HepG2 (cell line): ENCODE results near the gene LDAF1. TPM values are rescaled to one million over a fixed set of nuclear protein-coding genes. Genes with fewer than 3 reads are reported as not detected.

Experiments
- ZFP36L1 ChIP-seq: sonication (generic); formaldehyde crosslinking; IDR thresholded peaks from 2 replicates; pipeline ENCODE4 v1.8.0; 2022; ENCODE audit warnings: mild to moderate bottlenecking, missing genetic modification reagents, moderate library complexity
- polyA plus RNA-seq, 8 experiments: library from polyadenylated mRNA; depleted of rRNA in 3 of 8; stranded (reverse) in 7 of 8; unstranded in 1 of 8; fragments of >200 nt; fragmentation: Illumina TruSeq in 4 of 8; extraction: Trizol in 4 of 8; gene quantifications; 2 replicates each; pipeline versions ENCODE4 v1.2.1 to v1.2.3, GENCODE V29; 2011 to 2016; ENCODE audit warnings: low read depth in 4 of 8, missing spikeins in 1 of 8, mixed read lengths in 1 of 8; ENCODE audit not compliant: insufficient read depth in 1 of 8
- total RNA-seq, 5 experiments: library from RNA; depleted of rRNA; stranded (reverse); fragments of >200 nt; fragmentation: Illumina TruSeq; extraction: Trizol; gene quantifications; 2 replicates each; pipeline ENCODE4 v1.2.3, GENCODE V29; 2016; ENCODE audit warnings: low read depth in 1 of 5
- TF ChIP-seq, protein P1 (sequence below), 2 experiments: fragments of 450-650 bp in 1 of 2; sonication (generic) in 1 of 2; formaldehyde crosslinking in 1 of 2; IDR thresholded peaks; 2 replicates each; pipeline versions ENCODE4 v1.6.1 to v1.8.0; 2016 to 2022; ENCODE audit warnings: antibody characterized with exemption in 1 of 2, mild to moderate bottlenecking in 1 of 2, missing genetic modification reagents in 1 of 2
- TF ChIP-seq, protein P2 (sequence below), 2 experiments: sonication (generic) in 1 of 2; formaldehyde crosslinking in 1 of 2; IDR thresholded peaks; 2 replicates each; pipeline versions ENCODE4 v1.5.1 to v1.6.1; 2011 to 2020; ENCODE audit warnings: borderline replicate concordance in 1 of 2, low read depth in 1 of 2, low read length in 1 of 2, mild to moderate bottlenecking in 1 of 2, missing genetic modification reagents in 1 of 2, moderate library complexity in 1 of 2
- TF ChIP-seq, protein P3 (sequence below): sonication (generic); formaldehyde crosslinking; IDR thresholded peaks from 2 replicates; pipeline ENCODE4 v1.4.0; 2020; ENCODE audit warnings: missing genetic modification reagents

Gene LDAF1
- total and polyA plus RNA-seq, 2 of the 13 experiments (the other 11 are each of a cell fraction or from before 2014, with no cell fraction given), result 6.3 to 7.5 TPM

DNA sequence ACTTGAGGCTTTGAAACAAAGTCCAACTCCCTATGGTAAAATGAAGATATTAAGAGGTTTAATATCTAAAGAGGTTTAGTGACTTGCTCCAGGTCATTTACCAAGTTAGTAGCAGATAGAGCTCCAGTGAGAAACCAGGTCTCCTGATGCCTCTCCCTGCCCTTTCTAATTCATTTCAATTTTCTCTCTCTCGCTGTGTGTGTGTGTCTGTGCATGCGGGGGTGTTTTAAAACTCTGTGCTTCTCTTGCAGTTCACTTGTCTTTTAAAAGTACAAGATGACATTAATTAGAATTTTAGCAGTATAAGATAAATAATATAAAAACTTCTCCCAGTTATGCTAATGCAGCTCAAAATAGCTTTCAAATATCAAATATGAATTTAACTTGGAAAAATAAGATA lies 61.1 kb downstream of the LDAF1 start (continued):
- TF ChIP-seq, protein P1, sequence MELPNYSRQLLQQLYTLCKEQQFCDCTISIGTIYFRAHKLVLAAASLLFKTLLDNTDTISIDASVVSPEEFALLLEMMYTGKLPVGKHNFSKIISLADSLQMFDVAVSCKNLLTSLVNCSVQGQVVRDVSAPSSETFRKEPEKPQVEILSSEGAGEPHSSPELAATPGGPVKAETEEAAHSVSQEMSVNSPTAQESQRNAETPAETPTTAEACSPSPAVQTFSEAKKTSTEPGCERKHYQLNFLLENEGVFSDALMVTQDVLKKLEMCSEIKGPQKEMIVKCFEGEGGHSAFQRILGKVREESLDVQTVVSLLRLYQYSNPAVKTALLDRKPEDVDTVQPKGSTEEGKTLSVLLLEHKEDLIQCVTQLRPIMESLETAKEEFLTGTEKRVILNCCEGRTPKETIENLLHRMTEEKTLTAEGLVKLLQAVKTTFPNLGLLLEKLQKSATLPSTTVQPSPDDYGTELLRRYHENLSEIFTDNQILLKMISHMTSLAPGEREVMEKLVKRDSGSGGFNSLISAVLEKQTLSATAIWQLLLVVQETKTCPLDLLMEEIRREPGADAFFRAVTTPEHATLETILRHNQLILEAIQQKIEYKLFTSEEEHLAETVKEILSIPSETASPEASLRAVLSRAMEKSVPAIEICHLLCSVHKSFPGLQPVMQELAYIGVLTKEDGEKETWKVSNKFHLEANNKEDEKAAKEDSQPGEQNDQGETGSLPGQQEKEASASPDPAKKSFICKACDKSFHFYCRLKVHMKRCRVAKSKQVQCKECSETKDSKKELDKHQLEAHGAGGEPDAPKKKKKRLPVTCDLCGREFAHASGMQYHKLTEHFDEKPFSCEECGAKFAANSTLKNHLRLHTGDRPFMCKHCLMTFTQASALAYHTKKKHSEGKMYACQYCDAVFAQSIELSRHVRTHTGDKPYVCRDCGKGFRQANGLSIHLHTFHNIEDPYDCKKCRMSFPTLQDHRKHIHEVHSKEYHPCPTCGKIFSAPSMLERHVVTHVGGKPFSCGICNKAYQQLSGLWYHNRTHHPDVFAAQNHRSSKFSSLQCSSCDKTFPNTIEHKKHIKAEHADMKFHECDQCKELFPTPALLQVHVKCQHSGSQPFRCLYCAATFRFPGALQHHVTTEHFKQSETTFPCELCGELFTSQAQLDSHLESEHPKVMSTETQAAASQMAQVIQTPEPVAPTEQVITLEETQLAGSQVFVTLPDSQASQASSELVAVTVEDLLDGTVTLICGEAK (IDR thresholded peaks at IDR 0.05), result no peak
- TF ChIP-seq, protein P1 (CRISPR knock-in tag; IDR thresholded peaks at IDR 0.05), result no peak
- no peak for TF ChIP-seq ZFP36L1
- TF ChIP-seq, protein P2, sequence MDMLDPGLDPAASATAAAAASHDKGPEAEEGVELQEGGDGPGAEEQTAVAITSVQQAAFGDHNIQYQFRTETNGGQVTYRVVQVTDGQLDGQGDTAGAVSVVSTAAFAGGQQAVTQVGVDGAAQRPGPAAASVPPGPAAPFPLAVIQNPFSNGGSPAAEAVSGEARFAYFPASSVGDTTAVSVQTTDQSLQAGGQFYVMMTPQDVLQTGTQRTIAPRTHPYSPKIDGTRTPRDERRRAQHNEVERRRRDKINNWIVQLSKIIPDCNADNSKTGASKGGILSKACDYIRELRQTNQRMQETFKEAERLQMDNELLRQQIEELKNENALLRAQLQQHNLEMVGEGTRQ (IDR thresholded peaks at IDR 0.05; ENCODE audit: low read depth, low read length), result no peak
- TF ChIP-seq, protein P2 (CRISPR knock-in tag; IDR thresholded peaks at IDR 0.05; ENCODE audit: borderline replicate concordance), result no peak
- TF ChIP-seq, protein P3, sequence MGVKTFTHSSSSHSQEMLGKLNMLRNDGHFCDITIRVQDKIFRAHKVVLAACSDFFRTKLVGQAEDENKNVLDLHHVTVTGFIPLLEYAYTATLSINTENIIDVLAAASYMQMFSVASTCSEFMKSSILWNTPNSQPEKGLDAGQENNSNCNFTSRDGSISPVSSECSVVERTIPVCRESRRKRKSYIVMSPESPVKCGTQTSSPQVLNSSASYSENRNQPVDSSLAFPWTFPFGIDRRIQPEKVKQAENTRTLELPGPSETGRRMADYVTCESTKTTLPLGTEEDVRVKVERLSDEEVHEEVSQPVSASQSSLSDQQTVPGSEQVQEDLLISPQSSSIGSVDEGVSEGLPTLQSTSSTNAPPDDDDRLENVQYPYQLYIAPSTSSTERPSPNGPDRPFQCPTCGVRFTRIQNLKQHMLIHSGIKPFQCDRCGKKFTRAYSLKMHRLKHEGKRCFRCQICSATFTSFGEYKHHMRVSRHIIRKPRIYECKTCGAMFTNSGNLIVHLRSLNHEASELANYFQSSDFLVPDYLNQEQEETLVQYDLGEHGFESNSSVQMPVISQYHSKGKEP, result no peak
